ENCODE results near the gene OR4D9. TPM values are rescaled to one million over a fixed set of nuclear protein-coding genes. Genes with fewer than 3 reads are reported as not detected.
"Not testable (repeated sequence)": the region's sequence is repeated elsewhere in the genome, so short reads cannot be mapped to it uniquely, and the experiment has no call there.

The OR4D9 gene
- total and polyA plus RNA-seq, 10 of the 15 experiments (the other 5 are each of a cell fraction or from before 2014, with no cell fraction given): not detected

- ATAC-seq (no peak), FAIRE-seq (no peak), DNase-seq (ENCODE audit: low read depth, low spot score) (no peak)
- Histone ChIP-seq H3K79me2 (ENCODE audit: control insufficient read depth, insufficient read depth, low read length) (no peaks in the 10 kb centered on the region), H3K27me3 (replicated peaks in 1 of 2; ENCODE audit: control insufficient read depth in 2 of 2, insufficient read depth in 2 of 2, low read length in 1 of 2) (peaks cover 0 to 1% of the 10 kb centered on the region in 2 experiments; a peak in 1 of 4 replicates), H3K4me1 (ENCODE audit: control insufficient read depth, insufficient read depth, low read length) (no peaks in the 10 kb centered on the region), H4K20me1 (ENCODE audit: control insufficient read depth, insufficient read depth) (no peaks in the 10 kb centered on the region), H3K9me3 (replicated peaks; ENCODE audit: control insufficient read depth, insufficient read depth, low read length) (no peaks in the 10 kb centered on the region), H2AFZ (ENCODE audit: control insufficient read depth, low read depth, low read length) (no peak overlapping the region), H3K4me3 (no peak overlapping the region), H3K9ac (ENCODE audit: control insufficient read depth, insufficient read depth, low read length) (no peak overlapping the region), H3K27ac (ENCODE audit: control insufficient read depth, insufficient read depth) (no peak overlapping the region), H3K4me2 (ENCODE audit: control insufficient read depth, insufficient read depth) (no peak overlapping the region), H3K36me3 (ENCODE audit: control insufficient read depth in 2 of 2, insufficient read depth in 2 of 2, low read length in 1 of 2) (no peaks in the 10 kb centered on the region)
- RAD21 ChIA-PET (ENCODE audit: unreplicated experiment): no interaction called here
- CTCF ChIA-PET: no interaction called here
- SMC1A ChIA-PET (ENCODE audit: uncharacterized antibody, unreplicated experiment): interaction anchor here (0.6 kb wide), 1 partner anchor 195 kb away, joined by 3 read pairs; no protein-coding TSS in a partner anchor
- intact Hi-C loops (cut with micrococcal nuclease; ENCODE audit: unreplicated experiment) (no loop called here), in situ Hi-C loops (cut with MboI) (no loop called here)
- TF ChIP-seq WRNIP1 (IDR thresholded peaks at IDR 0.05; ENCODE audit: borderline replicate concordance, low read depth, low read length) (no peak), CEBPB (IDR thresholded peaks at IDR 0.05; ENCODE audit: borderline replicate concordance in 1 of 2, low read depth in 2 of 2, low read length in 2 of 2) (no peak), SRF (IDR thresholded peaks at IDR 0.05; ENCODE audit: low read depth in 2 of 2, low read length in 2 of 2) (no peak), FOXM1 (IDR thresholded peaks at IDR 0.05; ENCODE audit: low read depth, low read length) (no peak), NFYA (IDR thresholded peaks at IDR 0.05; ENCODE audit: borderline replicate concordance, low read depth, low read length) (no peak), CHD4 (IDR thresholded peaks at IDR 0.05) (no peak), SIN3A (IDR thresholded peaks at IDR 0.05; ENCODE audit: low read depth, low read length) (no peak)
- TF ChIP-seq, protein P1, sequence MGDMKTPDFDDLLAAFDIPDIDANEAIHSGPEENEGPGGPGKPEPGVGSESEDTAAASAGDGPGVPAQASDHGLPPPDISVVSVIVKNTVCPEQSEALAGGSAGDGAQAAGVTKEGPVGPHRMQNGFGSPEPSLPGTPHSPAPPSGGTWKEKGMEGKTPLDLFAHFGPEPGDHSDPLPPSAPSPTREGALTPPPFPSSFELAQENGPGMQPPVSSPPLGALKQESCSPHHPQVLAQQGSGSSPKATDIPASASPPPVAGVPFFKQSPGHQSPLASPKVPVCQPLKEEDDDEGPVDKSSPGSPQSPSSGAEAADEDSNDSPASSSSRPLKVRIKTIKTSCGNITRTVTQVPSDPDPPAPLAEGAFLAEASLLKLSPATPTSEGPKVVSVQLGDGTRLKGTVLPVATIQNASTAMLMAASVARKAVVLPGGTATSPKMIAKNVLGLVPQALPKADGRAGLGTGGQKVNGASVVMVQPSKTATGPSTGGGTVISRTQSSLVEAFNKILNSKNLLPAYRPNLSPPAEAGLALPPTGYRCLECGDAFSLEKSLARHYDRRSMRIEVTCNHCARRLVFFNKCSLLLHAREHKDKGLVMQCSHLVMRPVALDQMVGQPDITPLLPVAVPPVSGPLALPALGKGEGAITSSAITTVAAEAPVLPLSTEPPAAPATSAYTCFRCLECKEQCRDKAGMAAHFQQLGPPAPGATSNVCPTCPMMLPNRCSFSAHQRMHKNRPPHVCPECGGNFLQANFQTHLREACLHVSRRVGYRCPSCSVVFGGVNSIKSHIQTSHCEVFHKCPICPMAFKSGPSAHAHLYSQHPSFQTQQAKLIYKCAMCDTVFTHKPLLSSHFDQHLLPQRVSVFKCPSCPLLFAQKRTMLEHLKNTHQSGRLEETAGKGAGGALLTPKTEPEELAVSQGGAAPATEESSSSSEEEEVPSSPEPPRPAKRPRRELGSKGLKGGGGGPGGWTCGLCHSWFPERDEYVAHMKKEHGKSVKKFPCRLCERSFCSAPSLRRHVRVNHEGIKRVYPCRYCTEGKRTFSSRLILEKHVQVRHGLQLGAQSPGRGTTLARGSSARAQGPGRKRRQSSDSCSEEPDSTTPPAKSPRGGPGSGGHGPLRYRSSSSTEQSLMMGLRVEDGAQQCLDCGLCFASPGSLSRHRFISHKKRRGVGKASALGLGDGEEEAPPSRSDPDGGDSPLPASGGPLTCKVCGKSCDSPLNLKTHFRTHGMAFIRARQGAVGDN (IDR thresholded peaks at IDR 0.05): no peak
- TF ChIP-seq, protein P2, sequence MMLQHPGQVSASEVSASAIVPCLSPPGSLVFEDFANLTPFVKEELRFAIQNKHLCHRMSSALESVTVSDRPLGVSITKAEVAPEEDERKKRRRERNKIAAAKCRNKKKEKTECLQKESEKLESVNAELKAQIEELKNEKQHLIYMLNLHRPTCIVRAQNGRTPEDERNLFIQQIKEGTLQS (IDR thresholded peaks at IDR 0.05; ENCODE audit: borderline replicate concordance, extremely low read depth, low read depth, low read length): no peak
- TF ChIP-seq, protein P3, sequence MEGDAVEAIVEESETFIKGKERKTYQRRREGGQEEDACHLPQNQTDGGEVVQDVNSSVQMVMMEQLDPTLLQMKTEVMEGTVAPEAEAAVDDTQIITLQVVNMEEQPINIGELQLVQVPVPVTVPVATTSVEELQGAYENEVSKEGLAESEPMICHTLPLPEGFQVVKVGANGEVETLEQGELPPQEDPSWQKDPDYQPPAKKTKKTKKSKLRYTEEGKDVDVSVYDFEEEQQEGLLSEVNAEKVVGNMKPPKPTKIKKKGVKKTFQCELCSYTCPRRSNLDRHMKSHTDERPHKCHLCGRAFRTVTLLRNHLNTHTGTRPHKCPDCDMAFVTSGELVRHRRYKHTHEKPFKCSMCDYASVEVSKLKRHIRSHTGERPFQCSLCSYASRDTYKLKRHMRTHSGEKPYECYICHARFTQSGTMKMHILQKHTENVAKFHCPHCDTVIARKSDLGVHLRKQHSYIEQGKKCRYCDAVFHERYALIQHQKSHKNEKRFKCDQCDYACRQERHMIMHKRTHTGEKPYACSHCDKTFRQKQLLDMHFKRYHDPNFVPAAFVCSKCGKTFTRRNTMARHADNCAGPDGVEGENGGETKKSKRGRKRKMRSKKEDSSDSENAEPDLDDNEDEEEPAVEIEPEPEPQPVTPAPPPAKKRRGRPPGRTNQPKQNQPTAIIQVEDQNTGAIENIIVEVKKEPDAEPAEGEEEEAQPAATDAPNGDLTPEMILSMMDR (IDR thresholded peaks at IDR 0.05 in 2 of 3, conservative IDR thresholded peaks at IDR 0.05 in 1 of 3; ENCODE audit: control insufficient read depth in 2 of 3, extremely low read depth in 1 of 3, insufficient read depth in 1 of 3, low read depth in 3 of 3, low read length in 3 of 3): no peak
- BruUV-seq (replicated peaks): no TSS peak
- 32% methylated on average over 3 of the region's 3 CpGs for WGBS (ENCODE audit: insufficient coverage, insufficient replicate concordance, low lambda C conversion rate, missing lambda C conversion rate)
- POLR2A ChIA-PET: no interaction called here
These were observed 30.9 kb downstream of the OR4D9 start for GRCh38 chr11:59542142-59542810.

- DNase-seq (ENCODE audit: low read depth, low spot score); H3K9me3 ChIP-seq (replicated peaks; ENCODE audit: control insufficient read depth, insufficient read depth, low read length); intact Hi-C loops (cut with micrococcal nuclease; ENCODE audit: unreplicated experiment); H3K4me2 ChIP-seq (ENCODE audit: control insufficient read depth, insufficient read depth); H3K79me2 ChIP-seq (ENCODE audit: control insufficient read depth, insufficient read depth, low read length); in situ Hi-C loops (cut with MboI); POLR2A ChIA-PET; ATAC-seq; H3K27ac ChIP-seq (ENCODE audit: control insufficient read depth, insufficient read depth); H3K4me1 ChIP-seq (ENCODE audit: control insufficient read depth, insufficient read depth, low read length); H3K36me3 ChIP-seq (ENCODE audit: control insufficient read depth in 2 of 2, insufficient read depth in 2 of 2, low read length in 1 of 2); CTCF ChIA-PET; RAD21 ChIA-PET (ENCODE audit: unreplicated experiment); BruUV-seq (replicated peaks); H2AFZ ChIP-seq (ENCODE audit: control insufficient read depth, low read depth, low read length); FAIRE-seq; H3K9ac ChIP-seq (ENCODE audit: control insufficient read depth, insufficient read depth, low read length); SMC1A ChIA-PET (ENCODE audit: uncharacterized antibody, unreplicated experiment); H4K20me1 ChIP-seq (ENCODE audit: control insufficient read depth, insufficient read depth); H3K4me3 ChIP-seq; H3K27me3 ChIP-seq (replicated peaks in 1 of 2; ENCODE audit: control insufficient read depth in 2 of 2, insufficient read depth in 2 of 2, low read length in 1 of 2): not testable (repeated sequence)
- 50% methylated on average over 2 of the region's 3 CpGs for WGBS (ENCODE audit: insufficient coverage, insufficient replicate concordance, low lambda C conversion rate, missing lambda C conversion rate)
These were observed 32.4 kb downstream of the OR4D9 start for GRCh38 chr11:59543713-59544112.

Measured in GM12878 (cell line).